ENCODE data around the gene PIKFYVE. TPM values are rescaled to one million over a fixed set of nuclear protein-coding genes. Genes with fewer than 3 reads are reported as not detected.
"Not testable (repeated sequence)": the region's sequence is repeated elsewhere in the genome, so short reads cannot be mapped to it uniquely, and the experiment has no call there.

The PIKFYVE gene, protein sequence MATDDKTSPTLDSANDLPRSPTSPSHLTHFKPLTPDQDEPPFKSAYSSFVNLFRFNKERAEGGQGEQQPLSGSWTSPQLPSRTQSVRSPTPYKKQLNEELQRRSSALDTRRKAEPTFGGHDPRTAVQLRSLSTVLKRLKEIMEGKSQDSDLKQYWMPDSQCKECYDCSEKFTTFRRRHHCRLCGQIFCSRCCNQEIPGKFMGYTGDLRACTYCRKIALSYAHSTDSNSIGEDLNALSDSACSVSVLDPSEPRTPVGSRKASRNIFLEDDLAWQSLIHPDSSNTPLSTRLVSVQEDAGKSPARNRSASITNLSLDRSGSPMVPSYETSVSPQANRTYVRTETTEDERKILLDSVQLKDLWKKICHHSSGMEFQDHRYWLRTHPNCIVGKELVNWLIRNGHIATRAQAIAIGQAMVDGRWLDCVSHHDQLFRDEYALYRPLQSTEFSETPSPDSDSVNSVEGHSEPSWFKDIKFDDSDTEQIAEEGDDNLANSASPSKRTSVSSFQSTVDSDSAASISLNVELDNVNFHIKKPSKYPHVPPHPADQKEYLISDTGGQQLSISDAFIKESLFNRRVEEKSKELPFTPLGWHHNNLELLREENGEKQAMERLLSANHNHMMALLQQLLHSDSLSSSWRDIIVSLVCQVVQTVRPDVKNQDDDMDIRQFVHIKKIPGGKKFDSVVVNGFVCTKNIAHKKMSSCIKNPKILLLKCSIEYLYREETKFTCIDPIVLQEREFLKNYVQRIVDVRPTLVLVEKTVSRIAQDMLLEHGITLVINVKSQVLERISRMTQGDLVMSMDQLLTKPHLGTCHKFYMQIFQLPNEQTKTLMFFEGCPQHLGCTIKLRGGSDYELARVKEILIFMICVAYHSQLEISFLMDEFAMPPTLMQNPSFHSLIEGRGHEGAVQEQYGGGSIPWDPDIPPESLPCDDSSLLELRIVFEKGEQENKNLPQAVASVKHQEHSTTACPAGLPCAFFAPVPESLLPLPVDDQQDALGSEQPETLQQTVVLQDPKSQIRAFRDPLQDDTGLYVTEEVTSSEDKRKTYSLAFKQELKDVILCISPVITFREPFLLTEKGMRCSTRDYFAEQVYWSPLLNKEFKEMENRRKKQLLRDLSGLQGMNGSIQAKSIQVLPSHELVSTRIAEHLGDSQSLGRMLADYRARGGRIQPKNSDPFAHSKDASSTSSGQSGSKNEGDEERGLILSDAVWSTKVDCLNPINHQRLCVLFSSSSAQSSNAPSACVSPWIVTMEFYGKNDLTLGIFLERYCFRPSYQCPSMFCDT (N-terminal part only)
- total RNA-seq (2022) (22.8 and 27.2 TPM in 2 replicates), Bru-seq, nascent RNA (percentile 85 among the genes with signal in this experiment), BruChase-seq, experiment 1, labeled RNA remaining after a 6-hour chase (percentile 89 among the genes with signal in this experiment), BruChase-seq, experiment 2, labeled RNA remaining after a 2-hour chase (percentile 89 among the genes with signal in this experiment)
- long read RNA-seq, partial matches to known transcripts: 4 of 8 reads
- long read RNA-seq, other reads (novel, unspliced or antisense): 4 of 8 reads

DNA sequence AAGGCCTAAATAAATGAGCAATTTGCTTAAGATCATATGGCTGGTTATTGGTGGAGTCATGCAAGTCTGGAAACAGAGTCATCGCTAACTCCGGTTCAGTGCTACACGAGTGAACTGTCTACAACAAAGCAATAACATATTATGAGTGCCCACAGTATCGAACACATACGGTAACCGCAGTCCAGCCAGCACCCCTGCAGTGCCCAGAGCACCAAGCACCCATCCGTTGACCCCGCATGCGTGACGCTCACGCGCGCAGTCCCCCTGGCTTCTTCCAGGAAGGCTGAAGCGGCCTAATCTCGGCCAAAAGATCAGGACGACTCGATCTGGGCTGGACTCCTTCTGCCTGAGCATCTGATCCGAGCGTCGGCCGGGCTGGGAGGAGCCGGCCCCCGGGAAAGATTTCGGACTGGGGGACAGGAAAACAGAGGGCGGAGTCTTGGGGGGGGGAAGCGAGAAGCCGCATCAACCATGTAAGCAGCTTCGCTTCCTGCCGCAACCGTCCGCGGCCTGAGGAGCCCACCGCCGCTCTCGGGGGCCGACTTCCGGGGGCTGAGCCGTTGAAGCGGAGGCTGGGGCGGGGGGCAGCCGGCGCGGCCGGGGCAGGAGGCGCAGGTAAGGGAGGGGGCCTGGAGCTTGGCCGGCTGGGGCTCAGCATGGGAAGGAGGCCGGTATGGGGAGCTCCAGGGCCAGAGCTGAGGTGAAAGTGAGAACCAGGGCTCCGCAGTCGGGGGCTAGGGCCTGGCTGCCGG is at the start of gene PIKFYVE:
PIKFYVE (plus strand) TSS at position 455 of the 752 bp plus-strand sequence. CDS start 5,265 bp downstream, outside the sequence.
- Mint-ChIP-seq H3K27ac (ENCODE audit: low read depth, unreplicated experiment) (peak within 1 kb of the TSS; percentile 96), H3K9me3 (ENCODE audit: unreplicated experiment) (peaks cover 5% of the 10 kb centered on the region), H3K36me3 (ENCODE audit: insufficient read depth, unreplicated experiment) (peaks cover 5% of the 10 kb centered on the region), H3K4me1 (ENCODE audit: insufficient read depth, unreplicated experiment) (peaks cover 27% of the 10 kb centered on the region), H3K4me3 (ENCODE audit: unreplicated experiment) (peak within 1 kb of the TSS; percentile 90), H3K27me3 (ENCODE audit: insufficient read depth, unreplicated experiment) (no peaks in the 10 kb centered on the region)
- POLR2A ChIA-PET: interaction anchor here (0.5 to 5.9 kb wide), 15 partner anchors 9 to 1653 kb away, joined by 3 to 159 read pairs (median 4); partner anchors contain the start of genes CCNYL1 and IDH1
- intact Hi-C loops (cut with micrococcal nuclease): loop anchor here (1.0 kb wide), 1 partner anchor 11 kb away; the partner anchor contains the start of gene IDH1
- CTCF ChIA-PET: interaction anchor here (0.6 to 5.8 kb wide), 7 partner anchors 11 to 226 kb away, joined by 3 to 38 read pairs (median 7); partner anchors contain the start of gene IDH1
- TF ChIP-seq, protein P1, sequence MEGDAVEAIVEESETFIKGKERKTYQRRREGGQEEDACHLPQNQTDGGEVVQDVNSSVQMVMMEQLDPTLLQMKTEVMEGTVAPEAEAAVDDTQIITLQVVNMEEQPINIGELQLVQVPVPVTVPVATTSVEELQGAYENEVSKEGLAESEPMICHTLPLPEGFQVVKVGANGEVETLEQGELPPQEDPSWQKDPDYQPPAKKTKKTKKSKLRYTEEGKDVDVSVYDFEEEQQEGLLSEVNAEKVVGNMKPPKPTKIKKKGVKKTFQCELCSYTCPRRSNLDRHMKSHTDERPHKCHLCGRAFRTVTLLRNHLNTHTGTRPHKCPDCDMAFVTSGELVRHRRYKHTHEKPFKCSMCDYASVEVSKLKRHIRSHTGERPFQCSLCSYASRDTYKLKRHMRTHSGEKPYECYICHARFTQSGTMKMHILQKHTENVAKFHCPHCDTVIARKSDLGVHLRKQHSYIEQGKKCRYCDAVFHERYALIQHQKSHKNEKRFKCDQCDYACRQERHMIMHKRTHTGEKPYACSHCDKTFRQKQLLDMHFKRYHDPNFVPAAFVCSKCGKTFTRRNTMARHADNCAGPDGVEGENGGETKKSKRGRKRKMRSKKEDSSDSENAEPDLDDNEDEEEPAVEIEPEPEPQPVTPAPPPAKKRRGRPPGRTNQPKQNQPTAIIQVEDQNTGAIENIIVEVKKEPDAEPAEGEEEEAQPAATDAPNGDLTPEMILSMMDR (IDR thresholded peaks at IDR 0.05; ENCODE audit: unreplicated experiment): no peak
- no TSS peak for BruUV-seq (replicated peaks)
- peak; percentile 98 for DNase-seq (ENCODE audit: unreplicated experiment)

- H3K4me3 Mint-ChIP-seq (ENCODE audit: unreplicated experiment); H3K27ac Mint-ChIP-seq (ENCODE audit: low read depth, unreplicated experiment); BruUV-seq (replicated peaks); H3K9me3 Mint-ChIP-seq (ENCODE audit: unreplicated experiment); H3K36me3 Mint-ChIP-seq (ENCODE audit: insufficient read depth, unreplicated experiment); H3K27me3 Mint-ChIP-seq (ENCODE audit: insufficient read depth, unreplicated experiment); intact Hi-C loops (cut with micrococcal nuclease); DNase-seq (ENCODE audit: unreplicated experiment); POLR2A ChIA-PET: not testable (repeated sequence)
- peaks cover 13% of the 10 kb centered on the region for H3K4me1 Mint-ChIP-seq (ENCODE audit: insufficient read depth, unreplicated experiment)
- CTCF ChIA-PET: interaction anchor here (0.5 to 1.6 kb wide), 3 partner anchors 33 to 424 kb away, joined by 3 to 11 read pairs (median 3); no protein-coding TSS in a partner anchor
These were observed 44.2 kb upstream of the PIKFYVE start for GRCh38 chr2:208221873-208222272.

- Mint-ChIP-seq H3K27ac (ENCODE audit: low read depth, unreplicated experiment) (no peak overlapping the region), H3K27me3 (ENCODE audit: insufficient read depth, unreplicated experiment) (no peaks in the 10 kb centered on the region), H3K36me3 (ENCODE audit: insufficient read depth, unreplicated experiment) (no peaks in the 10 kb centered on the region), H3K4me3 (ENCODE audit: unreplicated experiment) (no peak overlapping the region), H3K9me3 (ENCODE audit: unreplicated experiment) (no peaks in the 10 kb centered on the region), H3K4me1 (ENCODE audit: insufficient read depth, unreplicated experiment) (peaks cover 13% of the 10 kb centered on the region)
- POLR2A ChIA-PET: no interaction called here
- peak; percentile 24 for DNase-seq (ENCODE audit: unreplicated experiment)
- intact Hi-C loops (cut with micrococcal nuclease): no loop called here
- BruUV-seq (replicated peaks): no TSS peak
- TF ChIP-seq, protein P1 (IDR thresholded peaks at IDR 0.05; ENCODE audit: unreplicated experiment): no peak
- CTCF ChIA-PET: interaction anchor here (1.1 to 1.6 kb wide), 2 partner anchors 32 to 47 kb away, joined by 3 to 11 read pairs; no protein-coding TSS in a partner anchor
These were observed 43.7 kb upstream of the PIKFYVE start for GRCh38 chr2:208222351-208222750.

Data from MCF 10A (cell line).